Sigmoid colon (tissue), 7 donors: Measurements from ENCODE around the gene ADAM10. TPM values are rescaled to one million over a fixed set of nuclear protein-coding genes. Genes with fewer than 3 reads are reported as not detected.
A peak's percentile ranks its signal among the peaks of the same experiment; 100 is the strongest.

ENCODE experiments used
- DNase-seq: peaks from one replicate; pipeline ENCODE4 v3.0.0-alpha.2; 2019
- H3K27ac ChIP-seq, 4 donors: fragments of 200-600 bp; sonication (generic); one replicate each; pipeline ENCODE4 v1.5.1; 2016 to 2019; ENCODE audit warnings: mild to moderate bottlenecking in 1 of 4
- H3K27me3 ChIP-seq, 3 donors: fragments of 200-600 bp; sonication (generic); one replicate each; pipeline ENCODE4 v1.5.1; 2019; ENCODE audit warnings: mild to moderate bottlenecking in 1 of 3
- H3K36me3 ChIP-seq, 4 donors: fragments of 200-600 bp; sonication (generic); one replicate each; pipeline ENCODE4 v1.5.1; 2016 to 2019
- H3K4me1 ChIP-seq, 4 donors: fragments of 200-600 bp; sonication (generic); one replicate each; pipeline ENCODE4 v1.5.1; 2017 to 2019
- H3K4me3 ChIP-seq, 4 donors: fragments of 200-600 bp; sonication (generic); one replicate each; pipeline ENCODE4 v1.5.1; 2017 to 2019; ENCODE audit warnings: mild to moderate bottlenecking in 2 of 4, moderate library complexity in 1 of 4
- H3K9me3 ChIP-seq, 4 donors: fragments of 200-600 bp in 3 of 4; sonication (generic) in 3 of 4; one replicate each; pipeline versions ENCODE4 v1.5.1 to v1.6.1; 2013 to 2019
- EP300 ChIP-seq, 4 donors: sonication (generic); formaldehyde crosslinking; IDR thresholded peaks; one replicate each; pipeline ENCODE4 v1.6.1; 2017; ENCODE audit warnings: antibody characterized with exemption in 4 of 4
- POLR2A ChIP-seq, 2 donors: fragments of 450-650 bp; IDR thresholded peaks; one replicate each; pipeline ENCODE4 v1.6.1; 2016; ENCODE audit warnings: antibody characterized with exemption in 2 of 2, mild to moderate bottlenecking in 2 of 2, moderate library complexity in 2 of 2
- POLR2AphosphoS5 ChIP-seq, 4 donors: sonication (generic); formaldehyde crosslinking; IDR thresholded peaks; one replicate each; pipeline ENCODE4 v1.6.1; 2017; ENCODE audit warnings: antibody characterized with exemption in 4 of 4
- WGBS, 2 donors: extraction: QIAGEN DNeasy Blood & Tissue Kit; methylation state at CpG; one replicate each; pipeline ENCODE4 v1.1.7; 2013; 5-methylcytosine and 5-hydroxymethylcytosine counted together
- intact Hi-C: fragments of 100-400 bp; cut with DNase I; formaldehyde crosslinking; loops from one replicate; pipeline ENCODE4 v1.15.1; 2023
- polyA plus RNA-seq, 3 donors: library from polyadenylated mRNA; stranded (reverse); fragments of 200-250 nt; gene quantifications; one replicate each; pipeline ENCODE4 v1.2.3, GENCODE V29; 2013
- total RNA-seq, 4 donors: library from RNA; depleted of rRNA; stranded (reverse); fragments of >200 nt; gene quantifications; one replicate each; pipeline ENCODE4 v1.1.0, GENCODE V29; 2016
- TF ChIP-seq, protein P1 (sequence below), 4 experiments: fragments of 450-650 bp in 3 of 4; fragments of 200-600 bp in 1 of 4; IDR thresholded peaks; one replicate each; pipeline ENCODE4 v1.5.1; 2016 to 2019; ENCODE audit warnings: antibody characterized with exemption in 4 of 4, mild to moderate bottlenecking in 3 of 4, moderate library complexity in 2 of 4
- donor health status: healthy with polysubstance abuse.
- donor health status: Bipolar disorder and iron deficiency.
- donor health status: healthy.

ADAM10 gene
- total and polyA plus RNA-seq, 7 donors = 6.6 to 70.9 (median 44.9) TPM

- Histone ChIP-seq H3K9me3 (no peaks in the 10 kb centered on the region), H3K4me1 (peaks cover 0 to 16% (median 11%) of the 10 kb centered on the region in 4 donors), H3K27ac (no peak overlapping the region), H3K36me3 (no peaks in the 10 kb centered on the region), H3K27me3 (no peaks in the 10 kb centered on the region), H3K4me3 (no peak overlapping the region)
- intact Hi-C loops = no loop called here
- 55 to 74% methylated on average over 15 of the region's 15 CpGs for WGBS, 2 donors
- no peak for DNase-seq
- TF ChIP-seq POLR2AphosphoS5 (IDR thresholded peaks at IDR 0.05) (no peak), POLR2A (IDR thresholded peaks at IDR 0.05) (no peak), EP300 (IDR thresholded peaks at IDR 0.05) (no peak)
- TF ChIP-seq, protein P1, sequence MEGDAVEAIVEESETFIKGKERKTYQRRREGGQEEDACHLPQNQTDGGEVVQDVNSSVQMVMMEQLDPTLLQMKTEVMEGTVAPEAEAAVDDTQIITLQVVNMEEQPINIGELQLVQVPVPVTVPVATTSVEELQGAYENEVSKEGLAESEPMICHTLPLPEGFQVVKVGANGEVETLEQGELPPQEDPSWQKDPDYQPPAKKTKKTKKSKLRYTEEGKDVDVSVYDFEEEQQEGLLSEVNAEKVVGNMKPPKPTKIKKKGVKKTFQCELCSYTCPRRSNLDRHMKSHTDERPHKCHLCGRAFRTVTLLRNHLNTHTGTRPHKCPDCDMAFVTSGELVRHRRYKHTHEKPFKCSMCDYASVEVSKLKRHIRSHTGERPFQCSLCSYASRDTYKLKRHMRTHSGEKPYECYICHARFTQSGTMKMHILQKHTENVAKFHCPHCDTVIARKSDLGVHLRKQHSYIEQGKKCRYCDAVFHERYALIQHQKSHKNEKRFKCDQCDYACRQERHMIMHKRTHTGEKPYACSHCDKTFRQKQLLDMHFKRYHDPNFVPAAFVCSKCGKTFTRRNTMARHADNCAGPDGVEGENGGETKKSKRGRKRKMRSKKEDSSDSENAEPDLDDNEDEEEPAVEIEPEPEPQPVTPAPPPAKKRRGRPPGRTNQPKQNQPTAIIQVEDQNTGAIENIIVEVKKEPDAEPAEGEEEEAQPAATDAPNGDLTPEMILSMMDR (IDR thresholded peaks at IDR 0.05) = no peak
Measured at GRCh38 chr15:58555162-58556027, 194.1 kb downstream of the ADAM10 start.

- Histone ChIP-seq H3K4me3 (no peak overlapping the region), H3K27ac (no peak overlapping the region), H3K9me3 (no peaks in the 10 kb centered on the region), H3K36me3 (no peaks in the 10 kb centered on the region), H3K4me1 (peaks cover 0 to 21% (median 17%) of the 10 kb centered on the region in 4 donors), H3K27me3 (no peaks in the 10 kb centered on the region)
- 87 to 97% methylated on average over 5 of the region's 5 CpGs for WGBS, 2 donors
- DNase-seq = no peak
- TF ChIP-seq POLR2A (IDR thresholded peaks at IDR 0.05) = no peak
- TF ChIP-seq POLR2AphosphoS5 (IDR thresholded peaks at IDR 0.05) = no peak
- no peak for TF ChIP-seq EP300 (IDR thresholded peaks at IDR 0.05)
- TF ChIP-seq, protein P1 (IDR thresholded peaks at IDR 0.05) = no peak
- intact Hi-C loops = no loop called here
Measured at GRCh38 chr15:58554758-58555157, 194.7 kb downstream of the ADAM10 start.

- Histone ChIP-seq H3K27me3 (no peaks in the 10 kb centered on the region), H3K4me3 (no peak overlapping the region), H3K27ac (no peak overlapping the region), H3K9me3 (no peaks in the 10 kb centered on the region), H3K4me1 (peaks cover 0 to 34% (median 30%) of the 10 kb centered on the region in 4 donors), H3K36me3 (no peaks in the 10 kb centered on the region)
- no peak for TF ChIP-seq POLR2A (IDR thresholded peaks at IDR 0.05)
- intact Hi-C loops = no loop called here
- 90 to 94% methylated on average over 10 of the region's 10 CpGs for WGBS, 2 donors
- DNase-seq = no peak
Measured at GRCh38 chr15:58553365-58553918, 196.1 kb downstream of the ADAM10 start.

DNA sequence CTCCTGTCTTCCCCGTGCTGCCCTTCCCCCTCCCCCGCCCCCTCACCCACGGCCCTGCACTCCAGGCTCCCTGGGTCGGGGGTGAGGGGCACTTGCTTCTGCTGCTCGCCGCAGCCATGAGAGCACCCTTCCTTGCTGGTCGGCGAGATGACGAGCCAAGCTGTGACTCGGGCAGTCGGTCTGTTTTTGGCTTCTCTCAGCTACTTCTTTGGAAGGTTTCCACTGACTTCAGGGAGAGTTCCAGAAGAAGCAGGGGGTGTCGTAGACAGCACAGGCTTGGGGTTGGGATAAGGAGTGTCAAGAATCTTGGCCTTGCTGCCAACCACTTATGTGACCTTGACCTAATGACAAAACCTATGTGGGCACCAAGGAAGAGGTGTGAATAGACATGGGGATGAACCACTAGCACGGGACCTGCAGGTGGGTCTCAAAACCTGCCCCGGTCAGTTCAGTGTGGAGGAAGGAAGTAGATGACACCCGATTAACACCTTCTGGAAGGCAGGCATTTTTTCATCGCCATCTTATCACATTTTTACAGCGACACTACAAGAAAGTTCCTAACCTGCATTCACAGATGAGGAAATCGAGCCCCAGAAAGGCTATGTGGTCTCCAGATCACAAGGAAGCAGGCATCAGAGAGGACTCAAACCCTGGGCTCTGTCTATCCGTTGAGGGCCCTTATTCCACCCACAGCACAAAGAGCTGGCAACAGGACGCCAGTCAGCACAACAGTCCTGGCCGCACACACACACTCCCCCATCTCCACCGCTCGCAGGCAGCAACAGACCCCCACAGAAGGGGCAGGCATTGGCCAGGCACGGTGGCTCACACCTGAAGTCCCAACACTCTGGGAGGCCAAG lies 196.8 kb downstream of the ADAM10 start:
- no peaks in the 10 kb centered on the region for H3K9me3 ChIP-seq
- no peak for DNase-seq
- TF ChIP-seq EP300 (IDR thresholded peaks at IDR 0.05) (no peak), POLR2A (IDR thresholded peaks at IDR 0.05) (no peak), POLR2AphosphoS5 (IDR thresholded peaks at IDR 0.05) (no peak)
- TF ChIP-seq, protein P1 (IDR thresholded peaks at IDR 0.05) = no peak
- WGBS, 2 donors = 78 to 85% methylated on average over 24 of the region's 24 CpGs
- H3K27me3 ChIP-seq = no peaks in the 10 kb centered on the region
- H3K4me3 ChIP-seq = peak overlapping the region in 3 of 4 donors; percentile 22 to 35 (median 27)
- intact Hi-C loops = no loop called here
- H3K36me3 ChIP-seq = no peaks in the 10 kb centered on the region
- H3K27ac ChIP-seq = peak overlapping the region; percentile 16 to 67 (median 46)
- peaks cover 0 to 42% (median 34%) of the 10 kb centered on the region in 4 donors for H3K4me1 ChIP-seq
